HepG2 (cell line): ENCODE results near the gene MMUT. TPM values are rescaled to one million over a fixed set of nuclear protein-coding genes. Genes with fewer than 3 reads are reported as not detected.
A peak's percentile ranks its signal among the peaks of the same experiment; 100 is the strongest.

Experiments used
- ESRRA ChIP-seq: sonication (generic); formaldehyde crosslinking; IDR thresholded peaks from 2 replicates; pipeline ENCODE4 v1.5.1; 2020; ENCODE audit warnings: mild to moderate bottlenecking, low read depth, missing genetic modification reagents
- FOXA1 ChIP-seq, 2 experiments: fragments of 450-650 bp in 1 of 2; sonication (generic) in 1 of 2; formaldehyde crosslinking in 1 of 2; IDR thresholded peaks; 2 replicates each; pipeline versions ENCODE4 v1.4.0 to v1.6.1; 2016 to 2020; ENCODE audit warnings: missing genetic modification reagents in 1 of 2
- FOXA3 ChIP-seq: IDR thresholded peaks from 2 replicates; pipeline ENCODE4 v1.6.1; 2016; ENCODE audit warnings: missing genetic modification reagents, missing compliant biosample characterization
- FOXK1 ChIP-seq: sonication (generic); formaldehyde crosslinking; IDR thresholded peaks from 2 replicates; pipeline ENCODE4 v1.4.0; 2020; ENCODE audit warnings: low read depth, missing genetic modification reagents, borderline replicate concordance
- GLI4 ChIP-seq: sonication (generic); formaldehyde crosslinking; IDR thresholded peaks from 2 replicates; pipeline ENCODE4 v1.5.1; 2020; ENCODE audit warnings: missing genetic modification reagents, mild to moderate bottlenecking, moderate library complexity, borderline replicate concordance
- ZNF101 ChIP-seq: sonication (generic); formaldehyde crosslinking; IDR thresholded peaks from 2 replicates; pipeline ENCODE4 v1.4.0; 2020; ENCODE audit warnings: mild to moderate bottlenecking, low read depth, missing genetic modification reagents, borderline replicate concordance
- ZNF253 ChIP-seq: sonication (generic); formaldehyde crosslinking; IDR thresholded peaks from 2 replicates; pipeline ENCODE4 v1.8.0; 2022; ENCODE audit warnings: mild to moderate bottlenecking, missing genetic modification reagents, borderline replicate concordance
- ZNF703 ChIP-seq: sonication (generic); formaldehyde crosslinking; IDR thresholded peaks from 2 replicates; pipeline ENCODE4 v1.5.1; 2020; ENCODE audit warnings: missing genetic modification reagents, mild to moderate bottlenecking, moderate library complexity, borderline replicate concordance
- polyA plus RNA-seq, 8 experiments: library from polyadenylated mRNA; depleted of rRNA in 3 of 8; stranded (reverse) in 7 of 8; unstranded in 1 of 8; fragments of >200 nt; fragmentation: Illumina TruSeq in 4 of 8; extraction: Trizol in 4 of 8; gene quantifications; 2 replicates each; pipeline versions ENCODE4 v1.2.1 to v1.2.3, GENCODE V29; 2011 to 2016; ENCODE audit warnings: low read depth in 4 of 8, missing spikeins in 1 of 8, mixed read lengths in 1 of 8; ENCODE audit not compliant: insufficient read depth in 1 of 8
- total RNA-seq, 5 experiments: library from RNA; depleted of rRNA; stranded (reverse); fragments of >200 nt; fragmentation: Illumina TruSeq; extraction: Trizol; gene quantifications; 2 replicates each; pipeline ENCODE4 v1.2.3, GENCODE V29; 2016; ENCODE audit warnings: low read depth in 1 of 5
- TF ChIP-seq, protein P1 (sequence below): sonication (generic); formaldehyde crosslinking; IDR thresholded peaks from 2 replicates; pipeline ENCODE4 v1.4.0; 2020; ENCODE audit warnings: missing genetic modification reagents
- TF ChIP-seq, protein P2 (sequence below): sonication (generic); formaldehyde crosslinking; IDR thresholded peaks from 2 replicates; pipeline ENCODE4 v1.4.0; 2020; ENCODE audit warnings: missing genetic modification reagents, borderline replicate concordance
- TF ChIP-seq, protein P3 (sequence below): IDR thresholded peaks from 2 replicates; pipeline ENCODE4 v1.6.1; 2012; ENCODE audit warnings: low read depth, low read length, improper control_type of control experiment

MMUT gene
- total and polyA plus RNA-seq, 2 of the 13 experiments (the other 11 are each of a cell fraction or from before 2014, with no cell fraction given), result 16.1 to 20.5 TPM

DNA sequence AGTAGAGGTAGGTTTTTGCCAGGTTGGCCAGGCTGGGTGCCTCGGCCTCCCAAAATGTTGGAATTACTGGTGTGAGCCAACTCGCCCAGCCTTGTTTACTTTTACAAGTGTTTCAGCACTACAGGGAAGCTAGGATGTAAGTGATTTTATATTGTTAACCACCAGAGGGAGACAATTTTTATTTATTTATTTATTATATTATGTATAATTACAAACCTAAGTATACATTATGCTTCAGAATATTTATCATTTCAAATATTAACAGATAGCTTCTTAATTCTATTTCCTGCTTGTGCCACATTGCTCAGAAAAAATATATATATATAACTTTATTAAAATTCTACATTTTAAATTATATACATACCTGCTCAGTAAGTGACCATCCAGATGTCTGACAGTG lies 9.8 kb downstream of the MMUT start (continued):
- TF ChIP-seq, protein P1, sequence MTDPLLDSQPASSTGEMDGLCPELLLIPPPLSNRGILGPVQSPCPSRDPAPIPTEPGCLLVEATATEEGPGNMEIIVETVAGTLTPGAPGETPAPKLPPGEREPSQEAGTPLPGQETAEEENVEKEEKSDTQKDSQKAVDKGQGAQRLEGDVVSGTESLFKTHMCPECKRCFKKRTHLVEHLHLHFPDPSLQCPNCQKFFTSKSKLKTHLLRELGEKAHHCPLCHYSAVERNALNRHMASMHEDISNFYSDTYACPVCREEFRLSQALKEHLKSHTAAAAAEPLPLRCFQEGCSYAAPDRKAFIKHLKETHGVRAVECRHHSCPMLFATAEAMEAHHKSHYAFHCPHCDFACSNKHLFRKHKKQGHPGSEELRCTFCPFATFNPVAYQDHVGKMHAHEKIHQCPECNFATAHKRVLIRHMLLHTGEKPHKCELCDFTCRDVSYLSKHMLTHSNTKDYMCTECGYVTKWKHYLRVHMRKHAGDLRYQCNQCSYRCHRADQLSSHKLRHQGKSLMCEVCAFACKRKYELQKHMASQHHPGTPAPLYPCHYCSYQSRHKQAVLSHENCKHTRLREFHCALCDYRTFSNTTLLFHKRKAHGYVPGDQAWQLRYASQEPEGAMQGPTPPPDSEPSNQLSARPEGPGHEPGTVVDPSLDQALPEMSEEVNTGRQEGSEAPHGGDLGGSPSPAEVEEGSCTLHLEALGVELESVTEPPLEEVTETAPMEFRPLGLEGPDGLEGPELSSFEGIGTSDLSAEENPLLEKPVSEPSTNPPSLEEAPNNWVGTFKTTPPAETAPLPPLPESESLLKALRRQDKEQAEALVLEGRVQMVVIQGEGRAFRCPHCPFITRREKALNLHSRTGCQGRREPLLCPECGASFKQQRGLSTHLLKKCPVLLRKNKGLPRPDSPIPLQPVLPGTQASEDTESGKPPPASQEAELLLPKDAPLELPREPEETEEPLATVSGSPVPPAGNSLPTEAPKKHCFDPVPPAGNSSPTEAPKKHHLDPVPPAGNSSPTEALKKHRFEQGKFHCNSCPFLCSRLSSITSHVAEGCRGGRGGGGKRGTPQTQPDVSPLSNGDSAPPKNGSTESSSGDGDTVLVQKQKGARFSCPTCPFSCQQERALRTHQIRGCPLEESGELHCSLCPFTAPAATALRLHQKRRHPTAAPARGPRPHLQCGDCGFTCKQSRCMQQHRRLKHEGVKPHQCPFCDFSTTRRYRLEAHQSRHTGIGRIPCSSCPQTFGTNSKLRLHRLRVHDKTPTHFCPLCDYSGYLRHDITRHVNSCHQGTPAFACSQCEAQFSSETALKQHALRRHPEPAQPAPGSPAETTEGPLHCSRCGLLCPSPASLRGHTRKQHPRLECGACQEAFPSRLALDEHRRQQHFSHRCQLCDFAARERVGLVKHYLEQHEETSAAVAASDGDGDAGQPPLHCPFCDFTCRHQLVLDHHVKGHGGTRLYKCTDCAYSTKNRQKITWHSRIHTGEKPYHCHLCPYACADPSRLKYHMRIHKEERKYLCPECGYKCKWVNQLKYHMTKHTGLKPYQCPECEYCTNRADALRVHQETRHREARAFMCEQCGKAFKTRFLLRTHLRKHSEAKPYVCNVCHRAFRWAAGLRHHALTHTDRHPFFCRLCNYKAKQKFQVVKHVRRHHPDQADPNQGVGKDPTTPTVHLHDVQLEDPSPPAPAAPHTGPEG (CRISPR knock-in tag), result no peak
- TF ChIP-seq FOXK1 (peak; percentile 30; the same call in 1 of the 2 replicates), GLI4 (CRISPR knock-in tag) (no peak), FOXA1 (IDR thresholded peaks at IDR 0.05) (no peak), FOXA1 (CRISPR knock-in tag; IDR thresholded peaks at IDR 0.05) (peak; percentile 82), ESRRA (no peak), FOXA3 (CRISPR knock-in tag) (peak; percentile 74), ZNF253 (no peak), ZNF101 (CRISPR knock-in tag) (no peak), ZNF703 (CRISPR knock-in tag) (no peak)
- TF ChIP-seq, protein P2, sequence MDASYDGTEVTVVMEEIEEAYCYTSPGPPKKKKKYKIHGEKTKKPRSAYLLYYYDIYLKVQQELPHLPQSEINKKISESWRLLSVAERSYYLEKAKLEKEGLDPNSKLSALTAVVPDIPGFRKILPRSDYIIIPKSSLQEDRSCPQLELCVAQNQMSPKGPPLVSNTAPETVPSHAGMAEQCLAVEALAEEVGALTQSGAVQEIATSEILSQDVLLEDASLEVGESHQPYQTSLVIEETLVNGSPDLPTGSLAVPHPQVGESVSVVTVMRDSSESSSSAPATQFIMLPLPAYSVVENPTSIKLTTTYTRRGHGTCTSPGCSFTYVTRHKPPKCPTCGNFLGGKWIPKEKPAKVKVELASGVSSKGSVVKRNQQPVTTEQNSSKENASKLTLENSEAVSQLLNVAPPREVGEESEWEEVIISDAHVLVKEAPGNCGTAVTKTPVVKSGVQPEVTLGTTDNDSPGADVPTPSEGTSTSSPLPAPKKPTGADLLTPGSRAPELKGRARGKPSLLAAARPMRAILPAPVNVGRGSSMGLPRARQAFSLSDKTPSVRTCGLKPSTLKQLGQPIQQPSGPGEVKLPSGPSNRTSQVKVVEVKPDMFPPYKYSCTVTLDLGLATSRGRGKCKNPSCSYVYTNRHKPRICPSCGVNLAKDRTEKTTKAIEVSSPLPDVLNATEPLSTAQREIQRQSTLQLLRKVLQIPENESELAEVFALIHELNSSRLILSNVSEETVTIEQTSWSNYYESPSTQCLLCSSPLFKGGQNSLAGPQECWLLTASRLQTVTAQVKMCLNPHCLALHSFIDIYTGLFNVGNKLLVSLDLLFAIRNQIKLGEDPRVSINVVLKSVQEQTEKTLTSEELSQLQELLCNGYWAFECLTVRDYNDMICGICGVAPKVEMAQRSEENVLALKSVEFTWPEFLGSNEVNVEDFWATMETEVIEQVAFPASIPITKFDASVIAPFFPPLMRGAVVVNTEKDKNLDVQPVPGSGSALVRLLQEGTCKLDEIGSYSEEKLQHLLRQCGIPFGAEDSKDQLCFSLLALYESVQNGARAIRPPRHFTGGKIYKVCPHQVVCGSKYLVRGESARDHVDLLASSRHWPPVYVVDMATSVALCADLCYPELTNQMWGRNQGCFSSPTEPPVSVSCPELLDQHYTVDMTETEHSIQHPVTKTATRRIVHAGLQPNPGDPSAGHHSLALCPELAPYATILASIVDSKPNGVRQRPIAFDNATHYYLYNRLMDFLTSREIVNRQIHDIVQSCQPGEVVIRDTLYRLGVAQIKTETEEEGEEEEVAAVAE (CRISPR knock-in tag), result no peak
- TF ChIP-seq, protein P3, sequence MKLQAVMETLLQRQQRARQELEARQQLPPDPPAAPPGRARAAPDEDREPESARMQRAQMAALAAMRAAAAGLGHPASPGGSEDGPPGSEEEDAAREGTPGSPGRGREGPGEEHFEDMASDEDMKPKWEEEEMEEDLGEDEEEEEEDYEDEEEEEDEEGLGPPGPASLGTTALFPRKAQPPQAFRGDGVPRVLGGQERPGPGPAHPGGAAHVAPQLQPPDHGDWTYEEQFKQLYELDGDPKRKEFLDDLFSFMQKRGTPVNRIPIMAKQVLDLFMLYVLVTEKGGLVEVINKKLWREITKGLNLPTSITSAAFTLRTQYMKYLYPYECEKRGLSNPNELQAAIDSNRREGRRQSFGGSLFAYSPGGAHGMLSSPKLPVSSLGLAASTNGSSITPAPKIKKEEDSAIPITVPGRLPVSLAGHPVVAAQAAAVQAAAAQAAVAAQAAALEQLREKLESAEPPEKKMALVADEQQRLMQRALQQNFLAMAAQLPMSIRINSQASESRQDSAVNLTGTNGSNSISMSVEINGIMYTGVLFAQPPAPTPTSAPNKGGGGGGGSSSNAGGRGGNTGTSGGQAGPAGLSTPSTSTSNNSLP, result peak; percentile 42; the same call in 1 of the 2 replicates
